Dermis microvascular lymphatic vessel endothelial cell (primary cell): Measurements from ENCODE around the gene TESPA1. TPM values are rescaled to one million over a fixed set of nuclear protein-coding genes. Genes with fewer than 3 reads are reported as not detected.

Experiments
- DNase-seq, 2 donors: peaks; one replicate each; pipeline versions ENCODE4 v3.0.0 to v3.0.0-alpha.2; 2010; ENCODE audit warnings: low read depth in 2 of 2
- total RNA-seq: library from RNA; depleted of rRNA; stranded (reverse); fragments of >200 nt; gene quantifications from 2 replicates; pipeline ENCODE4 v1.2.1, GENCODE V29; 2014

Gene TESPA1, protein sequence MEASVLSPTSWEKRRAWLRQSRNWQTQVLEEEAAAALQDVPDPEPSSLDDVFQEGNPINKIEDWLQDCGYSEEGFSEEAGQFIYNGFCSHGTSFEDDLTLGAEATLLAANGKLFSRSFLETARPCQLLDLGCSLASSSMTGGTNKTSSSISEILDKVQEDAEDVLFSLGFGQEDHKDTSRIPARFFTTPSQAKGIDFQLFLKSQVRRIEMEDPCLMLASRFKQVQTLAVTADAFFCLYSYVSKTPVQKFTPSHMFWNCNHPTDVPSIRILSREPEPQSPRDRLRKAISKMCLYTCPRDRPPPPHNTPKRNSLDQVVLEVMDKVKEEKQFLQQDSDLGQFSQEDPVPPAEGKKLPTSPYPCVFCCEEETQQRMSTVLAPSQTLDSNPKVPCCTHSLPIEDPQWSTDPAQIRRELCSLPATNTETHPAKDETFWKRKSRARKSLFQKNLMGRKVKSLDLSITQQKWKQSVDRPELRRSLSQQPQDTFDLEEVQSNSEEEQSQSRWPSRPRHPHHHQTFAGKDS
- not detected in 2 replicates for total RNA-seq

DNA sequence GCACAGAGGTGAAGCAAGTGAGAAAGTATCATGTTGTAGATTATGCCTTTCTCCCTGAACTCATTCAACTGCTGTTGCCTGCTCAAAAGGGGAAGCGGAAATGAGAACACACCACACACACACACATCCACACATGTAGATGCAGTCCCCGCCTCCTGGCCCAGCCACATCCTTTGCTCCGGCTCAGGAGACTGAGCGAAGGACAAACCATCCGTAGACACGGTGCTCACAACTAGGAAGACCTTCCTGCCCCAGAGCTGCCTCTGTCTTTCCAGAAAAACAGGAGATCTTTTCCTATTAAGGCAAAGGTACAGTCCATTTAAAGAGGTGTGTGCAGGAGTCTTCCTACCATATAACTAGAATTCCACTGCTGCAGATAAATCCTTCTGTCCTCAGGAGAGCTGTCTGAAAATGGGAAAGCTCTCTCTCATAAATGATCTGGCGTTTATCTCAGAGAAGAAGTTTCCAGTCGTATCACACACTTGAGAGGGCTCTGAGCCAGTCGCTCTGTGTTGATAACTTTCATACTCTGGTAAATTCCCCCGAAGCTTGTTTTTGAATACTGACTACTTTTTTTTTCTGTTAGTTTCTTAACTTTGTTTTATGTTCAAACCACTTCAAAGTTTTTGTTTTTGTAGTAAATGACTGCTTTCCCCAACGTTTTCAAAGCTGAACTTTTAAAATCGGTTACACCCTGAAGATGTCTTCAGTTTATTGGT, at the start of gene TESPA1:
TESPA1 (minus strand) TSS at position 105 of the 719 bp plus-strand sequence. CDS start 10,200 bp downstream, outside the sequence.
- DNase-seq: no peak

- no peak for DNase-seq
Observed at GRCh38 chr12:55034218-55034617, 49.7 kb upstream of the TESPA1 start.

DNA sequence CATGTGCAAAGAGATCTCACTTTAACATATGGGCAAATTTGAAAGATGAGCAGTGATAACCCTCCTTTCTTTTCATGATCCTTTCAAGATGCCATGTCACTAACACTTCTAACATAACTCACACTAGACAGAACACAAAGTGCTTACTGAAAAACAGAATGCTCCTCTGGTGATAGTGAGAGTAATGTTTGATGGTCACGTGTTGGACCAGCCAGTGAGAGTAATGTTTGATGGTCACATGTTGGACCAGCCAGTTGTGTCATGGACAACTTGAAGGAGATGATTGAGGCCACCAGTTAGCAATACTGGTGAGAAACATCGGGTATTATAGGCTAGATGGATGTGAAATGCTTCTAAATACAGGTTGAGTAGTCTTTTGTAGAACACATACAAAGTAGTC, 40.9 kb upstream of the TESPA1 start:
- no peak for DNase-seq

DNA sequence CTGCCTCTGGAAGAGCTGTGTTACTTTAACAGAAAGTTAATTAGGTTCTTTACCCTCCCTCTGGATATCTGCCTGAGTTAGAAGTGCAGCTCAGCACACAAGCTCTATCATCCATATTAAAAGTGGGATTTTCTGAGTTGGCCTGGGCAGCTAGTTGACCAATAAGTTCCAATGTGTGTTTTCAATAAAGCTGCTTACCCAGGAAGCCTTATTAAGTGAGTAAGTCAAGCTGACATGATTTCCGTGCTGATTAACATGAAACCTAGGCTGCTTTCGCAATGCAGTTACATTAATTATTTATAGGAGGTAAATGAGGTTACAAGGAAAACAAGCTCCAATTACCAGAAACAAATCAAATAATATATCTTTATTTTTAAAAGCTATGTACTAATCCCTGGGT, 40.0 kb upstream of the TESPA1 start:
- no peak for DNase-seq

DNA sequence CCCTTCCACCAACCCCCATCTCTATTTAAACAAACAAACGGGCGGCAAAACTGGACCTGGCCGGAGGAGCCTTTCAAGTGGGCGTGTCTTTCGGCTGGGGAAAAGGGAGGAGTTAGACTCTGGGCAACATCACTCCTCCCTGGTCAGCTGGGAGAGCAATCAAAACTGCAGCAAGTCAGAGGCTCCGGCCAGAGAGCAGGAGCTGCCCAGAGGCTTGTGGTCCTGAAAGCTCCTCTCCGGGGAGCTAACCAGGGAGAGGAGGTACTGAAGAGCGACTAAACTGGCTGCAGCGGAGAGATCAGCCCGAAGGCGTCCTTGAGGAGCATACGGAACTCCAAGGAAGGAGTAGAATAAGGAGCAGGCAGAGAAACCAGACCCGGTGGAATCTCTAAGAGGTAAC, 35.2 kb upstream of the TESPA1 start, which contains the start of gene NEUROD4:
NEUROD4 (plus strand) TSS at position 191 of the 400 bp plus-strand sequence. CDS start 6,466 bp downstream, outside the sequence.
- peak; percentile 3 to 62 for DNase-seq

DNA sequence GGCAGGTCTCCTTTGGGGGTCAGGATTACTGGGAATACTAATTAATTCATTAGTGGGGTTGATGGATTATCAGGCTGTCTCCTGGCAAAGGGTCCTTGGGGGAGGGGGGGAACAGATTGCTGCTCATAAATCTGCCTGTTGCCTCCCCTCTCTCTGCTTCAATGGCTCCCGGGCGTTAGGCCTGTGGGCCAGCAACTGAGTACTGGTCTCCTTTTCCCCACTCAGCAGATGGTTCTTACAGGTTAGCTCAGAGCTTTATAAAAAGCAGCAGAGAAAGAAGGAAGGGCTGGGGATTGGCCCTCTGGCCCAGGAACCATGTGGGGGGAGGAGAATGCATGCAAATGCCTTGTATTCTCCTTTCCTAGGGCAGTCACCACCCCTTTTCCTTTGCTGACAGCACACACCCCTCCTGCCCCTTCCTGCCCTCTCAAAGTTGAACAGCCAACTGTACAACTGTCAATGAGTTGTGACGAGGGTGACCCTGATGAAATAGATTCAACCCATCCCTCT, 32.9 kb upstream of the TESPA1 start:
- no peak for DNase-seq

- no peak for DNase-seq
Observed at GRCh38 chr12:55008944-55009585, 24.5 kb upstream of the TESPA1 start.

DNA sequence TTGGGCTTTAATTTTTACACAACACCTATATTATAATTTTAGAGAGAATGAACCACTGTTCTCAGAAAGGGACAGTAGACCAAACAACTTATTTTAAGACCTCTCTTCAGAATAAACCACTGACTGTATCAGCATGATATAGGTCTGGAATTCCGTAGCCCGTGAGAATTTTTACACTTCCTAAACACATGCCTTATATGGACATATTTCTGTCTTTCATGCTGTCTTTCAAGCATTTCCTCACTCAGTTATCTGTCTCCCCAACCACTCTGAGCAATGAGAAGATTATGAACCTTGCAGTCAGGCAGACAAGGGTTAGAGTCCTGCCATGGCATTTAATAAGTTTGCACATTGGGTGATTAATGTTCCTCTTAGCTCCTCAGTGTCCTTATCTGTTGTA, 17.8 kb upstream of the TESPA1 start:
- no peak for DNase-seq

GRCh38 chr12:55001198-55001868, 16.8 kb upstream of the TESPA1 start:
- no peak for DNase-seq

DNA sequence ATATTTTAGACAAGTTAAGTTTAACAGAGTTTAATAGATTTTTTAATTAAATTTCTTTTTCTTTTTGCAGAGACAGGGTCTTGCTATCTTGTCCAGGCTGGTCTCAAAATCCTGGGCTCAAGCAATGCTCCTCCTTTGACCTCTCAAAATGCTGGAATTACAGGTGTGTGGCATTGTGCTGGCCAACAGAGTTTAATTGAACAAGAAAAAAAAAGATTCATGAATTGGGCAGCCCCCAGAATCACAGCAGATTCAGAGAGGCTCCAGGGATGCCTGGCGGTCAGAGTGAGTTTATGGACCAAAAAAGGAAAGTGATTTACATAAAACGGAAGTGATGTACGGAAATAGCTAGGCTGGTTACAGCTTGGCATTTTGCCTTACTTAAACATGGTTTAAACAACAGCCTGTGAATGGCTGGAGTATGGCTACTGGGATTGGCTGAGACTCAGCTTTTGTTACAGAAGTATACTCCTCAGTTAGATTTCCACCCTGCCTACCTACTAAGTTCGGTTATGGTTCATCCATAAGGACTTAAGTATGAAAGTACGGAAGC, 14.5 kb upstream of the TESPA1 start:
- DNase-seq: peak; percentile 21 to 27

- no peak for DNase-seq
Observed at GRCh38 chr12:54997929-54998522, 13.5 kb upstream of the TESPA1 start.

GRCh38 chr12:54996205-54996604, 11.6 kb upstream of the TESPA1 start:
- no peak for DNase-seq

DNA sequence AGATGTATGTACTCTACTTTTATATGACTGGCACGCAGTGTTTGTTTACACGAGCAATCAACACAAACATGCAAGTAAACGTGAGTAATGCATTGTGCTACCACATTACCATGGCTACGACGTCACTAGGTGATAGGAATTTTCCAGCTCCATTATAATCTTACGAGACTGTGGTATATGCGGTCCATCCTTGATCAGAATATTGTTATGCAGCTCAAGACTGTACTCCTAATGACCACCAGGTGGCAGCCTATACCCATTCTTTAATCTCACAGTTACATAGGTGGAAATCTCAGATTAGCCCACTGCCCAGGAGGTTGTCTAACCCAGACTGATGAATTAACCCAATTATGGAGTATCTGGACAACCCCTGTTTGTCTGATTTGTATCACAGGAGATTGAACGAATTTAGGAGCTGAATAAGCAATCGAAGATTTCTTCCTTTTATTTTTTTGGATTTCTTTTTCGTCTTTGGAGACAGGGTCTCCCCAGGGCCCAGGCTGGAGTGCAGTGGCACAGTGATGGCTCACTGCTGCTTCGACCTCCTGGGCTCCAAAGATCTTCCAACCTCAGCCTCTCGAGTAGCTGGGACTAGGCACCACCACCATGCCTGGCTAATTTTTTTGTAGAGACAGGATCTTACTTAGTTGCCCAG, 8.7 kb upstream of the TESPA1 start:
- DNase-seq: peak; percentile 54 to 77

GRCh38 chr12:54991991-54992375, 7.4 kb upstream of the TESPA1 start:
- no peak for DNase-seq

DNA sequence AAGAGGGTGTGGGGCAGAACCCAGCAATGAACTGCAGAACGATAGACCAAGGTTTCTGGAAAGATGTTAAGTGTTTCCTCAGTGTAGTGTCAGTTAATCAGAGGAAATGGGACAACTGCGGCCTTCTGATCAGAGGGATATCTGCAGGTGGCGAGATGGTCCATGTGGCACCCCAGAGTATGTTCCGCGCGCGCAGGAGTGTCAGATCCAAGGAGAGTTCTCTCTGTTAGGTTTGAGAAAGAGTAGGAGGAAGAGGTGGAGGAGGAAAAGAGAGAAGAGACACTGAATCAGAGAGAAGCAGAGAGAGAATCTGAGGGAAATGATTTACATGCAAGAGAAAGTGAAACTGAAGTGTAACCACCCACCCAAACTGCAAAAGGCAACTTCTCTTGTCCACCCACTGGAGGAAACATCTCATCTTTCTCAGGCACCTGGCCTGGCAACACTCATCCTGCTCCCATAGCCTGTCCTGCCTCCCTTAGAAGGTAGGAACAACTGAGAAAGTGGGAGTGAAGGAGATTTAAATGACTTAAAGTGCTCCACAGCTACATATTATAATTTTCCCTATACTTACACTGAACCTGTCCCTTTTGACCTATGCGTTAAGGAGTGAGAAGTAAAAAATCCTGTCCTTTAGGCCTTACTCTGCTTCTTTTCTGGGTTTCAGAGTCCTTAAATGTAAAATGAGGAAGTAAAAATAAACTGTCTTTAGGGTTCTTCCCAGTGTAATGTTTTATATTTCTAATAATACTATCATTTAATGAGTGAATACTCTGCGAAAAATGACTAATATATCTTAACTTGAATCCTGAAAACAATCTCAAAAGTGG, 6.8 kb upstream of the TESPA1 start:
- DNase-seq: no peak

GRCh38 chr12:54989829-54990228, 5.3 kb upstream of the TESPA1 start:
- no peak for DNase-seq

GRCh38 chr12:54988402-54989054, 4.0 kb upstream of the TESPA1 start:
- peak; percentile 29 to 55 for DNase-seq

DNA sequence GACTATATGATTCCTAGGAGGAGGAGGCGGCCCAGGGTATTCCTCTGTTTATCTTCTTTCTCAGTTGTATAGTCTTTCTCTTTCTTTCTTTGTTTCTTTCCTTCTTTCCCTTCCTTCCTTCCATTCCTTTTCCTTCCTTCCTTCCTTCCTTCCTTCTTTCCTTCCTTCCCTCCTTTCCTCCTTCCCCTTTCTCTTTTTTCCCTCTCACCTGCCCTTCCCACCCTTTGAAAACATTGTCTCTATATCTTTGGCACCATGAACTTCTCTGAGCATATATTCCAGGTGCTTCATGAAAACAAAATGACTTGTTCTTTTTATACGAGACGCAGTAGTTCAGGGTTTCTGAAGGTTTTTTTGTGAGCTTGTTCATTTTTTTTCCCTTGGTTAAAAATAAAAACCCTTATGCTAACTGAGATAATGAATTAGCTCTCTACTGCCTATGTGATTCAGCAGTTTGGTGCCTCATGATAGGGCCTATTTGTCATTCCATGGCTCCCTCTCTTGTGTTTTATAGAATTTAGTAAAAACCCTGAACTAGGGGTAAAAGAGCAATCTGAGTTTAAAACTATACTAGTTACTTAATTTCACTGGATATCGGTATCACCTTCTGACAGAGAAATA, 3.2 kb upstream of the TESPA1 start:
- no peak for DNase-seq
